Measurements from ENCODE around the gene SOX8.

DNA sequence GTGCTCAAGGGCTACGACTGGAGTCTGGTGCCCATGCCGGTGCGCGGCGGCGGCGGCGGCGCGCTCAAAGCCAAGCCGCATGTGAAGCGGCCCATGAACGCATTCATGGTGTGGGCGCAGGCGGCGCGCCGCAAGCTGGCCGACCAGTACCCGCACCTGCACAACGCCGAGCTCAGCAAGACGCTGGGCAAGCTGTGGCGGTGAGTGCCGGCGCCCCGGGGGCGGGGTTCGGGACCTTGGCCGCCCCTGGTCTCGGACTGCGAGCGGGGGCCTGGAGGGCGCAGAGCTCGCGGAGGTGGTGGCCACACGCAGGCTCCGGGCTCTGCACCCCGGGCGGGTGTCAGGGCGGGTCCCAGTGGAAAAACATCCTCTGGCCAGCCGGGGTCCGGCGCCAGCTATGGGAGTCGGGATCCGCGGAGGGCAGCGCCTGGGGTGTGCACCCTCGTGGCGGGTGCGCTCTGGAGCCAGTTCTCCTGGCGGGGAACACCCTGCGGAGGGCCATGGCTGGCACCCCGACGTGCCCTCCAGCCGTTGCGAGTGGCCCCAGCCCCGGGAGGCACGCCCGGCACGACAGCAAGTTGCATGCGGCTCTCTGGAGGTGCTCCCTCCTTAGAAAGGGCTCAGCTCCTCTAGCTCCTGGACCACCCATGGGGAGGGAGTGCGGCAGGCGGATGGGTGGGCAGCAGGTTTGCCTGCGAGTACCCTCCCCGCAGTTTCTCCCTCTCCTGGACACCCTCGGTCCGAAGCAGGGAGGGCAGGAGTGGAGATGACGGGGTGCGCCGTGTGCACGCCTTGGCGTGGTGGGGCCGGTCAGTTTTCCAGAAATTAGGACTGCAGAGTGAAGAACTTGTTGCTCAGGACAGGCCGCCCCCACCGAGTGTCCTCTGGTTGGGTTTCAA, 824 bp downstream of the SOX8 start:
- TF ChIP-seq POLR2A (IDR thresholded peaks at IDR 0.05), result no peak
- TF ChIP-seq POLR2AphosphoS5 (IDR thresholded peaks at IDR 0.05), result no peak
- no peak for TF ChIP-seq CTCF (IDR thresholded peaks at IDR 0.05)

All from sigmoid colon (tissue), 4 donors.